GM21717 (cell line): Measurements from ENCODE around the gene MT4.

Source experiments
- ATAC-seq: cut with Tn5 transposase; IDR thresholded peaks from one replicate; pipeline ENCODE4 v1.9.1; 2021; ENCODE audit warnings: mild to moderate bottlenecking, moderate library complexity; ENCODE audit not compliant: unreplicated experiment

MT4 gene

GRCh38 chr16:56564793-56565477 is at the start of gene MT4:
TSS of gene MT4 (plus strand) at chr16:56565073. CDS start at chr16:56565129, 56 bp downstream.
- no peak for ATAC-seq

GRCh38 chr16:56515665-56516064 is 49.2 kb upstream of the MT4 start:
- ATAC-seq: no peak

- no peak for ATAC-seq
These were observed 47.7 kb upstream of the MT4 start for GRCh38 chr16:56517206-56517605.

- no peak for ATAC-seq
These were observed 46.4 kb upstream of the MT4 start for GRCh38 chr16:56518425-56518824.

GRCh38 chr16:56519459-56520250 is 45.2 kb upstream of the MT4 start, which contains the start of gene BBS2:
TSS of gene BBS2 (minus strand) at chr16:56520024. CDS start at chr16:56519862, 162 bp downstream.
- ATAC-seq: peak; percentile 78

- ATAC-seq: no peak
These were observed 44.7 kb upstream of the MT4 start for GRCh38 chr16:56520251-56520577.

GRCh38 chr16:56525236-56525635 is 39.6 kb upstream of the MT4 start:
- no peak for ATAC-seq

- no peak for ATAC-seq
These were observed 34.0 kb upstream of the MT4 start for GRCh38 chr16:56530872-56531271.

GRCh38 chr16:56532714-56533113 is 32.2 kb upstream of the MT4 start:
- ATAC-seq: no peak

- no peak for ATAC-seq
These were observed 30.0 kb upstream of the MT4 start for GRCh38 chr16:56534847-56535383.

- ATAC-seq: no peak
These were observed 26.5 kb upstream of the MT4 start for GRCh38 chr16:56538331-56538730.

GRCh38 chr16:56539656-56540055 is 25.2 kb upstream of the MT4 start:
- ATAC-seq: no peak

GRCh38 chr16:56542039-56542438 is 22.8 kb upstream of the MT4 start:
- ATAC-seq: no peak

- ATAC-seq: no peak
These were observed 17.5 kb upstream of the MT4 start for GRCh38 chr16:56547120-56547948.

- ATAC-seq: no peak
These were observed 16.8 kb upstream of the MT4 start for GRCh38 chr16:56547949-56548567.

GRCh38 chr16:56549161-56549560 is 15.7 kb upstream of the MT4 start:
- no peak for ATAC-seq

GRCh38 chr16:56549744-56550385 is 15.0 kb upstream of the MT4 start:
- no peak for ATAC-seq

GRCh38 chr16:56551796-56552738 is 12.8 kb upstream of the MT4 start:
- ATAC-seq: no peak

- no peak for ATAC-seq
These were observed 10.4 kb upstream of the MT4 start for GRCh38 chr16:56554441-56554840.
